ENCODE results near the gene FBXO15. TPM values are rescaled to one million over a fixed set of nuclear protein-coding genes. Genes with fewer than 3 reads are reported as not detected.

Gene FBXO15
- total and polyA plus RNA-seq, 8 donors, result 0.62 to 31.0 (median 0.84) TPM; not detected in 4

DNA sequence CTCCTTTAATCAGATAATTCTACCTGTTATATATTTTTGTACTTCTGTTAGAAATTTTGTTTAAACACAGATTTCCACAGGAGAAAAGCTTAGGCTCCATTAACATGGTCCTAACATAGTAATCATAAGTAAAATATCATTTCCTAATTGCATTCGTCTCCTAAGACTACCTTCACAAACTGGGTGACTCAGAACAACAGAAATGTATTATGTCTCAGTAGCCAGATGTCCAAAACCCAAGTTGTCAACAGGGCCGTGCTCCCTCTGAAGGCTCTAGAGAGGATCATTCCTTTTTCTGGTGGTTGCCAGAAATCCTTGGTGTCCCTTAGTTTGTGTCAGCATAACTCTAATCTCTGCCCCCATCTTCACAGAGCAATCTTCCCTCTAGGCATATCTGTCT, 5.4 kb downstream of the FBXO15 start:
- Histone ChIP-seq H3K9me3 (no peaks in the 10 kb centered on the region), H3K4me3 (no peak overlapping the region), H3K36me3 (no peaks in the 10 kb centered on the region), H3K27ac (no peak overlapping the region), H3K27me3 (peaks cover 0 to 6% (median 0%) of the 10 kb centered on the region in 3 donors), H3K4me1 (peaks cover 0 to 8% (median 7%) of the 10 kb centered on the region in 4 donors)
- intact Hi-C loops (cut with DNase I; ENCODE audit: low total_unique reads), result no loop called here
- DNase-seq, result no peak
- TF ChIP-seq POLR2AphosphoS5 (IDR thresholded peaks at IDR 0.05) (no peak), POLR2A (IDR thresholded peaks at IDR 0.05) (no peak), EP300 (IDR thresholded peaks at IDR 0.05) (no peak)
- TF ChIP-seq, protein P1, sequence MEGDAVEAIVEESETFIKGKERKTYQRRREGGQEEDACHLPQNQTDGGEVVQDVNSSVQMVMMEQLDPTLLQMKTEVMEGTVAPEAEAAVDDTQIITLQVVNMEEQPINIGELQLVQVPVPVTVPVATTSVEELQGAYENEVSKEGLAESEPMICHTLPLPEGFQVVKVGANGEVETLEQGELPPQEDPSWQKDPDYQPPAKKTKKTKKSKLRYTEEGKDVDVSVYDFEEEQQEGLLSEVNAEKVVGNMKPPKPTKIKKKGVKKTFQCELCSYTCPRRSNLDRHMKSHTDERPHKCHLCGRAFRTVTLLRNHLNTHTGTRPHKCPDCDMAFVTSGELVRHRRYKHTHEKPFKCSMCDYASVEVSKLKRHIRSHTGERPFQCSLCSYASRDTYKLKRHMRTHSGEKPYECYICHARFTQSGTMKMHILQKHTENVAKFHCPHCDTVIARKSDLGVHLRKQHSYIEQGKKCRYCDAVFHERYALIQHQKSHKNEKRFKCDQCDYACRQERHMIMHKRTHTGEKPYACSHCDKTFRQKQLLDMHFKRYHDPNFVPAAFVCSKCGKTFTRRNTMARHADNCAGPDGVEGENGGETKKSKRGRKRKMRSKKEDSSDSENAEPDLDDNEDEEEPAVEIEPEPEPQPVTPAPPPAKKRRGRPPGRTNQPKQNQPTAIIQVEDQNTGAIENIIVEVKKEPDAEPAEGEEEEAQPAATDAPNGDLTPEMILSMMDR (IDR thresholded peaks at IDR 0.05), result no peak
- WGBS, 5 donors, result 61 to 77% (median 72%) methylated on average over 2 of the region's 2 CpGs

DNA sequence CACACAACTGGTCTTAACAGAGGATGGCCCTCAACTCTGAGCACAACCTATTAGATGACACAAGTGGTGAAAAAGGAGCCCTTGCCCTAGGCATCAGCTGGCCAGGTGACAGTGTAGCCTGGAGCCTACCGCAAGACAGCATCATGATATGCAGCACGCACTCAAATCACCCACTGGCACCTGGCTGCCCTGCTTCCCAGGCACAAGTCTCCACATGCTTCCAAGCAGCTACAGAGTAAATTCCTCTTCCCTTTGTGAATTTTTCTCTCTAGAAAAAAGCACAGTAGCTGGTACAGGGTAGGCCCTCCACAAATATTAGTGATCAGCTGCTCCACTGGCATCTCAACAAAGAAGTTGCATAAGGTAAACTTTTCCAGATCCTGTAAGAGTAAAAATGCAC, 6.0 kb downstream of the FBXO15 start:
- Histone ChIP-seq H3K27ac (no peak overlapping the region), H3K4me1 (peaks cover 0 to 3% (median 1%) of the 10 kb centered on the region in 4 donors), H3K9me3 (no peaks in the 10 kb centered on the region), H3K36me3 (no peaks in the 10 kb centered on the region), H3K4me3 (no peak overlapping the region), H3K27me3 (peaks cover 0 to 6% (median 0%) of the 10 kb centered on the region in 3 donors)
- intact Hi-C loops (cut with DNase I; ENCODE audit: low total_unique reads), result no loop called here
- WGBS, 5 donors, result 84 to 100% (median 90%) methylated on average over 2 of the region's 2 CpGs
- no peak for DNase-seq
- TF ChIP-seq EP300 (IDR thresholded peaks at IDR 0.05) (no peak), POLR2AphosphoS5 (IDR thresholded peaks at IDR 0.05) (no peak), POLR2A (IDR thresholded peaks at IDR 0.05) (no peak)
- TF ChIP-seq, protein P1 (IDR thresholded peaks at IDR 0.05), result no peak

DNA sequence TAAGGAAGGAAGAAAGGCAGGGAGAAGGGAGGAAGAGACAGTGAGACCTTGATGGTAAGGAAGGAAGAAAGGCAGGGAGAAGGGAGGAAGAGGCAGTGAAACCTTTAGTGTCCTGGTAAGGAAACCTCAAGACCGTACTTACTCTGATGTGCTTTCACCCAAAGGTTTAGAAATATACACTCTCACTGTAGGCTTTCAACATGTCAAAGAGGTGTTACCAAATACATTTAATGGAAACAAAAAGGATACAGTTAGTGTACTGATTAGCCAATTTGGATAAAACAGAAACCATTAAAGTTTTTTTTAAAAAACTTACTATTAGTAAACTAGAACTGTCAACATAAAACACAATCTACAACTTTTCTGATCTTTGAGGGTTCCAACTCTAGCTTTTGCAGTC, 7.1 kb downstream of the FBXO15 start:
- intact Hi-C loops (cut with DNase I; ENCODE audit: low total_unique reads), result no loop called here
- Histone ChIP-seq H3K4me3 (no peak overlapping the region), H3K27ac (no peak overlapping the region), H3K27me3 (peaks cover 0 to 6% (median 0%) of the 10 kb centered on the region in 3 donors), H3K4me1 (no peaks in the 10 kb centered on the region), H3K36me3 (no peaks in the 10 kb centered on the region), H3K9me3 (no peaks in the 10 kb centered on the region)
- DNase-seq, result no peak
- WGBS, 5 donors, result 66 to 77% (median 69%) methylated on average over 1 of the region's 1 CpG
- TF ChIP-seq POLR2A (IDR thresholded peaks at IDR 0.05) (no peak), POLR2AphosphoS5 (IDR thresholded peaks at IDR 0.05) (no peak), EP300 (IDR thresholded peaks at IDR 0.05) (no peak)
- TF ChIP-seq, protein P1 (IDR thresholded peaks at IDR 0.05), result no peak

DNA sequence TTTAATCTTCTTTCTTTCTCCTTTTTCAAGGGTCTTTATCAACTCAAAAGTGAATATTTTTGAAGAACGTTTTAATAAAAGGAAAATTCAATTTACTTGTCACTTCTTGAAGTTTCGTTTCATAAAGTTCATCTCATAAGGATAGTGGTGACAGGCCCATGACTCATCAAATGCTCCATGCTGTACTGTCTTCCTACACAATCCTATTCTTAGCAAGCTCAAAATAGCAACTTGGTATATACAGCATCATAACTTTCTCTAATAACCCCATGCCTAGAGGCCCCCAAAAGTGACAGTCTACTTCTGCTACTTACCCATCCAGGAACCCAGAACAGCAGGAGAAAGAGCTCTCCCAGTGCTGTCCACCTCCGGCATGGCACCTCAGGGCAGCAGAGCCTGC, 7.7 kb downstream of the FBXO15 start:
- Histone ChIP-seq H3K4me3 (no peak overlapping the region), H3K9me3 (no peaks in the 10 kb centered on the region), H3K27ac (no peak overlapping the region), H3K27me3 (peaks cover 0 to 6% (median 0%) of the 10 kb centered on the region in 3 donors), H3K4me1 (no peaks in the 10 kb centered on the region), H3K36me3 (no peaks in the 10 kb centered on the region)
- DNase-seq, result no peak
- no peak for TF ChIP-seq EP300 (IDR thresholded peaks at IDR 0.05)
- no peak for TF ChIP-seq POLR2AphosphoS5 (IDR thresholded peaks at IDR 0.05)
- TF ChIP-seq POLR2A (IDR thresholded peaks at IDR 0.05), result no peak
- TF ChIP-seq, protein P1 (IDR thresholded peaks at IDR 0.05), result no peak
- intact Hi-C loops (cut with DNase I; ENCODE audit: low total_unique reads), result no loop called here
- 55 to 71% (median 64%) methylated on average over 3 of the region's 3 CpGs for WGBS, 5 donors
